ENCODE measurements around the gene AGRN.
A peak's percentile ranks its signal among the peaks of the same experiment; 100 is the strongest.

DNA sequence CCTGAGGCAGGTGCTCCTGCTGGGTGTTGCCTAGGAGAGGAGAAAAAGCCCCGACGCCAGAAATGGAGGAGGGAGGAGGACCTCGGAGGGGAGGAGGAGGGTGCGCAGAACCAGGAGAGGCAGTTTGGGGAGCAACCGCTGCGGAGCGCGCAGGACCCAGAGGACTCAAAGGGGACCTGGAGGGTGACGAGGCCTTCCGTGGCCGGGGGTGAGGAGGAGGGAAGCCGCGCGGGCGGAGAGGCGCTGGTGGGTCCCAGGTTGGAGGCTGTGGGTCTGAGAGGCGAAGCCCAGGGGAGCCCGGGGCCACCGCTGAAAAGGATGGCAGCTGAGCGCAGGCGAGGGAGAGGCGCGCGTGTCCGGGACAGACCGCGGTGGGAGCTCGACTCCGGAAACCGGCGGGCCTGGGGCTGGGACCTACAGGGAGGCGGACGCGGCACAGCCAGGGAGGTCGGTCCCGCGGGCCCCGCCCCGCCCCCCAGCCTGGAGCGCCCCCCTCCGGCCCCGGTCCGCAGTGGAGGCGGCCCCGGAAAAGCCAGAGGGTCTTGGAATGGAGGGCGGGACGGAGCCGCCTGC, 39.1 kb downstream of the AGRN start:
- no peak for TF ChIP-seq RAD21 (IDR thresholded peaks at IDR 0.05; ENCODE audit: low read depth)
- TF ChIP-seq ZBTB7A (IDR thresholded peaks at IDR 0.05; ENCODE audit: low read depth) = peak; percentile 20; the same call in 1 of the 2 replicates
- no peak; the same call in 1 of the 2 replicates for TF ChIP-seq TCF12 (IDR thresholded peaks at IDR 0.05; ENCODE audit: low read depth)
- TF ChIP-seq REST (IDR thresholded peaks at IDR 0.05; ENCODE audit: low read depth) = no peak
- TF ChIP-seq TAF1 (IDR thresholded peaks at IDR 0.05; ENCODE audit: low read depth) = 0 out of 2 replicates have a peak, but pooled peaks have one; percentile 27
- peak; percentile 34 for TF ChIP-seq MAX (IDR thresholded peaks at IDR 0.05)
- TF ChIP-seq TEAD4 (IDR thresholded peaks at IDR 0.05) = no peak
- TF ChIP-seq YY1 (IDR thresholded peaks at IDR 0.05; ENCODE audit: low read depth) = no peak
- no peak for TF ChIP-seq CEBPB (IDR thresholded peaks at IDR 0.05)
- no peak; the same call in 1 of the 2 replicates for TF ChIP-seq EP300 (IDR thresholded peaks at IDR 0.05; ENCODE audit: borderline replicate concordance)
- no peak for TF ChIP-seq FOXM1 (IDR thresholded peaks at IDR 0.05; ENCODE audit: borderline replicate concordance, low read depth)
